Measurements from ENCODE around the gene SHKBP1.
"Not testable (repeated sequence)": the region's sequence is repeated elsewhere in the genome, so short reads cannot be mapped to it uniquely, and the experiment has no call there.

Gene SHKBP1, protein sequence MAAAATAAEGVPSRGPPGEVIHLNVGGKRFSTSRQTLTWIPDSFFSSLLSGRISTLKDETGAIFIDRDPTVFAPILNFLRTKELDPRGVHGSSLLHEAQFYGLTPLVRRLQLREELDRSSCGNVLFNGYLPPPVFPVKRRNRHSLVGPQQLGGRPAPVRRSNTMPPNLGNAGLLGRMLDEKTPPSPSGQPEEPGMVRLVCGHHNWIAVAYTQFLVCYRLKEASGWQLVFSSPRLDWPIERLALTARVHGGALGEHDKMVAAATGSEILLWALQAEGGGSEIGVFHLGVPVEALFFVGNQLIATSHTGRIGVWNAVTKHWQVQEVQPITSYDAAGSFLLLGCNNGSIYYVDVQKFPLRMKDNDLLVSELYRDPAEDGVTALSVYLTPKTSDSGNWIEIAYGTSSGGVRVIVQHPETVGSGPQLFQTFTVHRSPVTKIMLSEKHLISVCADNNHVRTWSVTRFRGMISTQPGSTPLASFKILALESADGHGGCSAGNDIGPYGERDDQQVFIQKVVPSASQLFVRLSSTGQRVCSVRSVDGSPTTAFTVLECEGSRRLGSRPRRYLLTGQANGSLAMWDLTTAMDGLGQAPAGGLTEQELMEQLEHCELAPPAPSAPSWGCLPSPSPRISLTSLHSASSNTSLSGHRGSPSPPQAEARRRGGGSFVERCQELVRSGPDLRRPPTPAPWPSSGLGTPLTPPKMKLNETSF

DNA sequence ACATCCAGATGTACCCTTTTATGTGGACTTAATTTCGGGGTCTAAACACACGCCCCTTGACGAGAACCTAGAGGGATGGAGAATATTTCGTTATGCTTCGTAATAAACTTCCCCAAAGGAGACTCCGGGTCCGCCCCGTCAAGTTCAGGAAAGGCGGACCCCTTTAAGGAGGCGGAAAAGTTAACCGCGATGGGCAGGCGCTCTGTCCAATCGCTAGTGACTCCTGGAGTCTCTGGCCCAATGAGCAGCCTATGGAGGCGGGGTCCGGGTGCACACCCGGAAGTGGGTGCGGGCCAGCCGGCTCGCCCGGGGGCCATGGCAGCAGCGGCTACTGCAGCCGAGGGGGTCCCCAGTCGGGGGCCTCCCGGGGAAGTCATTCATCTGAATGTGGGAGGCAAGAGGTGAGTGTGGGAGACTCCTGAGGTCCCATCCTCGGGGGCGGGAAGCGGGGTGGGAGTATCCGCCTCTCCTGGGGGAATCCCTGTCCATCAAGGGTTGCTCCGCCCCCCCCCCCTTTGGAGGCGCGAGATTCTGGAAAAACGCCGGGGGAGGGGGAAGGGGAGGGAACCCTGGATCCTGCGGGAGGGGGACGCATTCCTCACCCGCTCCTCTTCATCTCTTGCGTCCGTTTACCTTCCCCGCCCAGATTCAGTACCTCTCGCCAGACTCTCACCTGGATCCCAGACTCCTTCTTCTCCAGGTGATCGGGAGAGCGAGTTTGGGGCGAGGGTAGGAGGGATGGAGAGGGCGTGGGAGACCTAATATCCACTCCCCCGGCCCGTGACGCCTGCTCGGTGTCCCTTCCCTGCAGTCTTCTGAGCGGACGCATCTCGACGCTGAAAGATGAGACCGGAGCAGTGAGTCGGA, at the start of gene SHKBP1:
Gene SHKBP1 (plus strand): TSS at position 289 of the 867 bp plus-strand sequence. CDS start 27 bp downstream, at position 316.
- peak; percentile 99 for DNase-seq (ENCODE audit: low spot score)

GRCh38 chr19:40528078-40528477, 48.6 kb upstream of the SHKBP1 start:
- no peak for DNase-seq (ENCODE audit: low spot score)

DNA sequence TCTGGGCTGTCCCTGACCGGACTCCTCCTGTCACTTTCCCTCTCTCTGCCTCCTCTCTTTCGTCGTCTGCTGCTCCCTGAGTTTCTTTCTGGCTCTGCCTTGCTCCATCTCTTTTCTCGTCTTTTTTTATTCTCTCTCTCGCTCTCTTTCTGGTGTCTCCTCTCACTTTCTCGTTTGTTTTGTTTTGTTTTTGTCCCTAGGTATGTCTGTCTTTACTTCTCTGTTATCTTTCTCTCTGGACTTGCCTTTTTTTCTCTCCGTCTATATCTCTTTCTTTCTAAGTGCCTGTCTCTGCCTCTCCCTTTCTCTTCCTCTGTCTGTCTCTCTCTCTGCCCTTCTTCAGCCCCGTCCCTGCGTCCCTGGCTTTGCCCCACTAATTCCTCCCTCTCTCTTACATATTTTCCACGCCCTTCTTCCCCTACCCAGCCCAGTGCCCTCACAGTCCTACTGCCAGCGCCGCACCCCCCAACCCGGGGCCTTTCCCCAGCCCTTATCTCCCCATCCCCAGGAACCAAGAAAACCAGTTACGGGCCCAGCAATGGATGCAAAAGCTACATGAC, 48.1 kb upstream of the SHKBP1 start:
- DNase-seq (ENCODE audit: low spot score), result no peak

DNA sequence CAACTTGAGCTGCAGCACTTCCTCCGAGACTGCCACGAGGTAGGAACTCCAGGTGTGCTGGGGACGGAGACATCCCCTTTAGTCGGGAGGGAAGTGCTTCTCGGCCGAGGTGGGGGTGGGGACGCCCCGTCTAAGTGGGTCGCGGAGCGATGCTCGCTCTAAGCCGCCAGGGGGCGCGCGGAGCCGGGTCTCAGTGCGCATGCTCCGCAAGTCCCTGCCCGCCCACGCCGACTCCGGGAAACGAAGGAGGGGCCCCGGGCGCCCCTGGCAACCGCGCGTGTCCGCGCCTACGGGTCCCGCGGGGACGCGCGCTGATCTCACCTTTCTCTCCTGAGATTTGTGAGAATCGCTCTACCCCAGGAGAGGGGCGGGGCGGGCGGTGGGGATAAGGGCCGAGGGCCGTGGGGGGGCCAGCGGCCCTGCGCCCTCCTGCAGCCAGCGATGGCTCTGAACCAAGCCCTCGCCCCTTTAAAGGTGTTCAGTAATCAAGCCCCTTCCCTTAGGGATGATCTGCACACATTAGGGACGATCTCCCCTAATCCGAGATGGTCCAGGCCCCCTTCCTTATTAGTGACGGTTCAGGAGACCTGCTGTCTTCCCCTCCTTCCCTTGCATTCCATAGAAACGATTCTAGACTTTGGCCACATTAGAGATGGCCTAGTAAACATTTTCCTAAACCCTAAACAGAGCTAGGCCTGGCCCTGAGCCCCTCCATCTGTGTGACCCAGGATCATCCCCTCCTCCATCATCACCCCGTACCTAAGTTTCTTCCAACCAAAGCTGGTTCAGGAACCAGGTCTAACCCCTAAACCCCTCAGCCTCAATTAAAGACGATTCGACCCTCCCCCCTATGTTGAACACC, 47.3 kb upstream of the SHKBP1 start:
- DNase-seq (ENCODE audit: low spot score), result peak; percentile 99

- DNase-seq (ENCODE audit: low spot score), result peak; percentile 40
Observed at GRCh38 chr19:40530091-40530901, 46.4 kb upstream of the SHKBP1 start.

- DNase-seq (ENCODE audit: low spot score), result no peak
Observed at GRCh38 chr19:40533508-40533907, 43.2 kb upstream of the SHKBP1 start.

DNA sequence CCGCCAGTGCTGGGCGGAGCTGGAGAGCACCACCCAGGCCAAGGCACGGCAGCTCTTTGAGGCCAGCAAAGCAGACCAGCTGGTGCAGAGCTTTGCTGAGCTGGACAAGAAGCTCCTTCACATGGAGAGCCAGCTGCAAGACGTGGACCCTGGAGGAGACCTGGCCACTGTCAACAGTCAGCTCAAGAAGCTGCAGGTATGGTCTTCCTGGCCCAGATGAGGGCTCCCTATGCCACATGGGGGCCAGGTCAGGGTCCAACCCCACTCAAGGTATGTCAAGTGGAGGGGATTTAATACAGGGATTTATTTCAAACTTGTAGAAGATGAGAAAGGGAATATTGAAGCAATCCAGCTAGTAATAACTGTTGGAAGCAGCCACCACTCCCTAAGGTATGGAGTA, 42.5 kb upstream of the SHKBP1 start:
- no peak for DNase-seq (ENCODE audit: low spot score)

DNA sequence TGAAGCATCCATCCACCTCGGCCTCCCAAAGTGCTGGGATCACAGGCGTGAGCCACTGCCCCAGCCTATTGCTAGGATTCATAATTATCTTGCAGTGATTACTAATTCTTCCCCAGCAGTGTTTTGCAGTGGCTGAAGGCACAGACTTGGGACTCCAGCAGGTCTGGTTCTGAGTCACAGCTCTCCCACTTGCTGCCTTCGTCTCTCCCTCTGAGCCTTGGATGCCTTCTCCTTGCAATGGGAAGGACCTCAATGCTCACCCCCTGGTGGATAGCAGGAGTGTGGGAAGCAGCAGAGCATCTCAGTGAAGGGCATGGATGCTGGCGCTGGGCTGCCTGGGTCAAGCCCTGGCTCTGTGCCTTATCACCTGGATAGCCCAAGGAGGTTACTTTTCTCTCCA, 37.6 kb upstream of the SHKBP1 start:
- no peak for DNase-seq (ENCODE audit: low spot score)

- peak; percentile 62 for DNase-seq (ENCODE audit: low spot score)
Observed at GRCh38 chr19:40542202-40542859, 34.3 kb upstream of the SHKBP1 start.

GRCh38 chr19:40543029-40543597, 33.6 kb upstream of the SHKBP1 start:
- DNase-seq (ENCODE audit: low spot score), result no peak

- not testable (repeated sequence) for DNase-seq (ENCODE audit: low spot score)
Observed at GRCh38 chr19:40546153-40546841, 30.4 kb upstream of the SHKBP1 start.

DNA sequence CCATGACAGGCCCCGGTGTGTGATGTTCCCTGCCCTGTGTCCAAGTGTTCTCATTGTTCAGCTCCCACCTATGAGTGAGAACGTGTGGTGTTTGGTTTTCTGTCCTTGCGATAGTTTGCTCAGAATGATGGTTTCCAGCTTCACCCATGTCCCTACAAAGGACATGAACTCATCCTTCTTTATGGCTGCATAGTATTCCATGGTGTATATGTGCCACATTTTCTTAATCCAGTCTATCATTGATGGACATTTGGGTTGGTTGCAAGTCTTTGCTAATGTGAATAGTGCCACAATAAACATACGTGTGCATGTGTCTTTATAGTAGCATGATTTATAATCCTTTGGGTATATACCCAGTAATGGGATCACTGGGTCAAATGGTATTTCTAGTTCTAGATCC, 29.5 kb upstream of the SHKBP1 start:
- not testable (repeated sequence) for DNase-seq (ENCODE audit: low spot score)

DNA sequence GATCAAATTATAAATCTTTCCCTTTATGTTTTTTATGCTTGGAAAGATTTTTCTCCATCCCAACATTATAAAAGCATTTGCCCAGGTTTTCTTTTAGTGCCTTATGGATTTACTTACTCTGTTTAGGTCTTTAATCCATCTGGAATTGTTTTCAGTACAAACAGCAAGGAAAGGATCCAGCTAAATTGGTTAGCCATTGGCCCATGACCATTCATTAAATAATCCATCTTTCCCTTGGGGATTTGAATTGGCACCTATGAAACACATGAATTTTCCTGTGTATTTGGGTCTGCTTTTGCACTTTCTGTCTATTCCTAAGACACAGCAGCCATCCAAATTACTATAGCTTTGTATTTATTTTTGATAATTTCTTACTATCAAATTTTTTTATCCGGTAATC, 28.8 kb upstream of the SHKBP1 start:
- no peak for DNase-seq (ENCODE audit: low spot score)

DNA sequence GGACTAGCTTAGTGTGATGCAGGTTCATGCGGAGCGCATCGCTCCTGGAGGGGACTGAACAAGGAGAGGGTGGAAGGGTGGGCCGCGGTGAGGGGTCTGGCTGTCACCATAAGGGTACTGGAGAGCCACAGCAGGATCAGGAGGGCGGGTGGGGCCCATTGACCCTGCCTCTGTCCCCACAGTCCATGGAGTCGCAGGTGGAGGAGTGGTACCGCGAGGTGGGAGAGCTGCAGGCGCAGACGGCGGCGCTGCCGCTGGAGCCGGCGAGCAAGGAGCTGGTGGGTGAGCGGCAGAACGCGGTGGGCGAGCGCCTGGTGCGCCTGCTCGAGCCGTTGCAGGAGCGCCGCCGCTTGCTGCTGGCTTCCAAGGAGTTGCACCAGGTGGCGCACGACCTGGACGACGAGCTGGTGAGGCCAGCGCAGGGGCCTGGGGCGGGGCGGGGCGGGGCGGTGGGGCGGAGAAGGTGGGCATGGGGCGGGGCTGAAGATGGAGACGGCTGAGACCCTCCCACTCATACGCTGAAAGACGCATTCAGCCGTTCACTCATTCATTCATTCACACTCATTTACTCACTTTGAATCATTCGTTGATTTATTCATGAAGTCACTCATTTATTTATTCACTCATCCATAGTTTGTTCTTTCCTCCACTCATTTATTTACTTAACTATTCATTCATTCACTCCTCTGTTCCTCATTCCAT, 27.5 kb upstream of the SHKBP1 start:
- DNase-seq (ENCODE audit: low spot score), result peak; percentile 66

- DNase-seq (ENCODE audit: low spot score), result no peak
Observed at GRCh38 chr19:40550951-40551350, 25.7 kb upstream of the SHKBP1 start.

DNA sequence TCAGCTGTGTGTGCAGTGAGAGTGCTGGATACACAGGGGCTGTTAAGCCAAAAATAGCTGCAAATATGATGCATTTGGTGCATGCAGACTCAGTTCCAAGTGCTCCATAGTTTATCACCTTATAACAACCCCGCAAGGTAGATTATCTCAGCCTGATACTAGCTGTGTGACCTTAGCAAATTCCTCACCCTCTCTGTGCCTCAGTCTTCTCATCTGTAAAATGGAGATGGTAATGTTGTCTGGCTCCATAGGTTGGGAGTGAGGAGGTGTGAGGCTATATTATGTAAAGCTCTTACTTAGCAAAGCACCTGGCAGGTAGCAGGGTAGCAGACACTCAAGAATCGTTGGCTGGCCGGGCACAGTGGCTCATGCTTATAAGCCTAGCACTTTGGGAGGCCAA, 23.8 kb upstream of the SHKBP1 start:
- DNase-seq (ENCODE audit: low spot score), result no peak

DNA sequence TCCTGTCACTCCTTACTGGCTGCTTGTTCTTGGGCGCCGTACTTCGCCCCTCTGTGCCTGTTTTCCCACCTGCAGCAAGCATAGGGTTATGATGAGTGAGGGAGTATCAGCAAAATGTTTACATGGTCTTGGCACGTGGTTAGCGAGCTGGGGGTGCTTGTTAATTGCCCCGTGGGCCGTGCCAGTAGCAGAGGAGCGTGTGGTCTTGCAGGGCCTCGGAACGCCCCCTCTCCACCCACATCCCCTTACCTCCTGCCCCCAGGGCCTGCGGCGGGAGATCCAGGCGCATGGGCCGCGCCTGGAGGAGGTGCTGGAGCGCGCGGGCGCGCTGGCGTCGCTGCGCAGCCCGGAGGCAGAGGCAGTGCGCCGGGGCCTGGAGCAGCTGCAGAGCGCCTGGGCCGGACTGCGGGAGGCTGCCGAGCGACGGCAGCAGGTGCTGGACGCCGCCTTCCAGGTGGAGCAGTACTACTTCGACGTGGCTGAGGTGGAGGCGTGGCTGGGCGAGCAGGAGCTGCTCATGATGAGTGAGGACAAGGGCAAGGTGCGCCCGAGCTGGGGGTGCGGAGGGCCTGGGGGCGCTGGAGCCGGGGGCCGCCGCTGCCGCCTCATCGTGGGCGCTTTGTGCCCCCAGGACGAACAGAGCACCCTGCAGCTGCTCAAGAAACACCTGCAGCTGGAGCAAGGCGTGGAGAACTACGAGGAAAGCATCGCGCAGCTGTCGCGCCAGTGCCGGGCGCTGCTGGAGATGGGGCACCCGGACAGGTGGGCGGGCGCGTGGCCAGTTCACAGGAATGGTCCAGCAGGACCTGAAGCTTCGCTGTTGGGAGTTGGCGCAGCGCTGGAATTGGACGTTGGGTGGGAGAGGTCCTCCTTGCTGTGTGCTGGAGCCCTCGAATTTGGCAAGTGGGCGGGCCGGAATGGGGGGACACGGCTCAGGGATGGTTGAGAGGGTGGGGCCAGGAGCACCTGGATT, 22.5 kb upstream of the SHKBP1 start:
- no peak for DNase-seq (ENCODE audit: low spot score)
